Stimulated activated memory B cell treated with anti-CD40 and anti-IgM and Interleukin-4, amounts not matched to agents 10 μg/mL and 1 μg/mL and 100 μg/mL, for 72 hours (primary cell): Measurements from ENCODE around the gene SLC39A9.
"Not testable (repeated sequence)": the region's sequence is repeated elsewhere in the genome, so short reads cannot be mapped to it uniquely, and the experiment has no call there.

Experiments used
- ATAC-seq: fragments of 150-1000 bp; cut with Tn5 transposase; 2 replicates; pipeline ENCODE4 v1.10.0; 2021
- H3K27ac Mint-ChIP-seq: one replicate; pipeline ENCODE4 v1.8.0; 2022; ENCODE audit warnings: mild to moderate bottlenecking, mixed read lengths
- H3K27me3 Mint-ChIP-seq: one replicate; pipeline ENCODE4 v1.8.0; 2022; ENCODE audit warnings: mixed read lengths
- H3K36me3 Mint-ChIP-seq: one replicate; pipeline ENCODE4 v1.8.0; 2022; ENCODE audit warnings: mixed read lengths
- H3K4me1 Mint-ChIP-seq: one replicate; pipeline ENCODE4 v1.8.0; 2022; ENCODE audit warnings: mixed read lengths
- H3K4me3 Mint-ChIP-seq: one replicate; pipeline ENCODE4 v1.8.0; 2022; ENCODE audit warnings: mild to moderate bottlenecking, moderate library complexity, mixed read lengths
- H3K9me3 Mint-ChIP-seq: one replicate; pipeline ENCODE4 v1.8.0; 2022; ENCODE audit warnings: mixed read lengths

SLC39A9 gene

GRCh38 chr14:69360438-69361108 lies 37.9 kb upstream of the SLC39A9 start:
- peak; percentile 78 for ATAC-seq
- Mint-ChIP-seq H3K9me3 (no peaks in the 10 kb centered on the region), H3K27me3 (no peaks in the 10 kb centered on the region), H3K27ac (peak overlapping the region; percentile 80), H3K4me1 (peaks cover 32% of the 10 kb centered on the region), H3K4me3 (no peak overlapping the region), H3K36me3 (no peaks in the 10 kb centered on the region)

GRCh38 chr14:69363055-69363454 lies 35.4 kb upstream of the SLC39A9 start:
- Mint-ChIP-seq H3K27ac (no peak overlapping the region), H3K4me3 (no peak overlapping the region), H3K36me3 (peaks cover 10% of the 10 kb centered on the region), H3K9me3 (no peaks in the 10 kb centered on the region), H3K27me3 (no peaks in the 10 kb centered on the region), H3K4me1 (peaks cover 25% of the 10 kb centered on the region)
- ATAC-seq, result no peak

DNA sequence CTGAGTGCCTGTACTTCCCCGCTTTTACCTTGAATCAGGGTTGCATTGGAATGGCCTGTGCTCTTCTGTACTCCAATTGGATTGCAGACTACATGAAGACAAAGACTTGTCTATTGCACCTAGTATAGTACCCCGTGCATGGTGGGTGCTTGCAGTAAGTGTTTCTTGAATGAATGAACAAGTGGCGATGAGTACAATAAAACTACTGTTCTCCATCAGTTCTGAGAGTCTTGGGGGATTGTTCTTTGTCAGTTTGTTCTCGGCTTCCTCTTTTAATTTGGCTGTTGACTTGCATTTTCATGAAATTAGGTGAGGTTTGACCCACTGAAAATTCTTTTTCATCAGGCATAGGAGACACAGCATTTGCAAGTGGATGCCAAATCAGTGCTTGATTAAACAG lies 34.5 kb upstream of the SLC39A9 start:
- no peaks in the 10 kb centered on the region for H3K27me3 Mint-ChIP-seq
- no peak for ATAC-seq
- H3K27ac Mint-ChIP-seq, result no peak overlapping the region
- no peak overlapping the region for H3K4me3 Mint-ChIP-seq
- no peaks in the 10 kb centered on the region for H3K9me3 Mint-ChIP-seq
- peaks cover 16% of the 10 kb centered on the region for H3K4me1 Mint-ChIP-seq
- H3K36me3 Mint-ChIP-seq, result peaks cover 10% of the 10 kb centered on the region

DNA sequence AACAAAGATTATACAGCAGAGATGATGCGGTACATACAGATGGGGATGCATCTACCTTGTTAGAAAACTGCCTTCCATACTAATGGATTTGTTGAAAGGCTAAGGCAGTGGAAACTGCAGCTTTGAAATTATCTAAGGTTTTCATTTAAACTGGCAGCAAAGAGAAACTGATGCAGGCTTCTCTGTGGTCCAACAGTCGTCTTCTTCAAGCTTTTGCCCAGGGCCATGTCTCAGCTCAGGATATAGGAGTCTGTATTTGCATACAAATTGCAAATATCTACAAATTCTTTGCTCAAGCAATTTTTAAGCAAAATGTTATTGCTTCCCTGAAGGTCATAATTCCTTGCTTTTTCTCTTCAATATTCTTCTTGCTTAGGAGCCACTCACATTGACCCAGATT lies 34.1 kb upstream of the SLC39A9 start:
- H3K4me3 Mint-ChIP-seq, result no peak overlapping the region
- H3K27ac Mint-ChIP-seq, result no peak overlapping the region
- ATAC-seq, result no peak
- no peaks in the 10 kb centered on the region for H3K9me3 Mint-ChIP-seq
- peaks cover 13% of the 10 kb centered on the region for H3K4me1 Mint-ChIP-seq
- no peaks in the 10 kb centered on the region for H3K27me3 Mint-ChIP-seq
- H3K36me3 Mint-ChIP-seq, result peaks cover 10% of the 10 kb centered on the region

GRCh38 chr14:69366069-69366468 lies 32.4 kb upstream of the SLC39A9 start:
- H3K4me3 Mint-ChIP-seq, result no peak overlapping the region
- peaks cover 10% of the 10 kb centered on the region for H3K36me3 Mint-ChIP-seq
- no peak overlapping the region for H3K27ac Mint-ChIP-seq
- H3K27me3 Mint-ChIP-seq, result no peaks in the 10 kb centered on the region
- H3K9me3 Mint-ChIP-seq, result no peaks in the 10 kb centered on the region
- ATAC-seq, result no peak
- H3K4me1 Mint-ChIP-seq, result peaks cover 3% of the 10 kb centered on the region

DNA sequence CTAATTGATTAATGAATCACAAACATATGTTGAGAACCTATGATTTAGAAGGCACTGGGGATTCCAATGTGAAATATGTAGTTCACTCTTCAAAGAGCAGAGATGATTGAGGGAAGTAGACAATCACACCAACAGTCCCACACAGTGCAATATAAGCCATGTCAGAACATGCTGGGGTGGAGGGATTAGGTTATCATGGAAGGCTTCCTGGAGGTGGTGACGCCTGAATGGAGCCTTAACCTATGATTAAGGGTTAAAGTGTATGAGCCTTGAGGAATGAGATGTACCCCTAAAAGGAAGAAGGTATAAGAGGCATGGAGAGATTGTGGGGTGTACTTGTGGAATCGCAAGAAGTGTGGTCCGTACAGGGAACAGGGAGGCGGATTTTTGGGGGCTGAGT lies 31.7 kb upstream of the SLC39A9 start:
- Mint-ChIP-seq H3K4me1 (no peaks in the 10 kb centered on the region), H3K4me3 (no peak overlapping the region), H3K9me3 (no peaks in the 10 kb centered on the region), H3K36me3 (peaks cover 11% of the 10 kb centered on the region), H3K27ac (no peak overlapping the region), H3K27me3 (no peaks in the 10 kb centered on the region)
- ATAC-seq, result no peak

DNA sequence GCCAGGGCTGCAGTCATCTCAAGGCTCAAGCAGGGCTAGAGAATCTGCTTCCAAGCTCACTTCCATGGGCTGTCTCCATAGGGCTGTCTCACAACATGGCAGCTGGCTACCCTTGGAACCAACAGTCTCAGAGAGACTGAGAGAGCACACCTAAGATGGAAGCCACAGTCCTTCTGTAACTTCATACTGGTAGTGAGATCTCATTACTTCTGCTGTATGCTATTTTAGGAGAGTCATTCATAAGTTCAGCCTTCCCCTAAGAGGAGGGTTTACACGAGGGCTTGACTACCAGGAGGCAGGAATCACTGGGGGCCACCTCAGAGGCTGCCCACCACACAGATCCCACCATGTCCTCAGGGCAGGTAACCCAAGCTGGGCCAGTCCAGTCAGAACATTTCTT lies 30.1 kb upstream of the SLC39A9 start:
- ATAC-seq, result no peak
- Mint-ChIP-seq H3K27ac (no peak overlapping the region), H3K36me3 (peaks cover 27% of the 10 kb centered on the region), H3K27me3 (no peaks in the 10 kb centered on the region), H3K9me3 (no peaks in the 10 kb centered on the region), H3K4me3 (no peak overlapping the region), H3K4me1 (no peaks in the 10 kb centered on the region)

- Mint-ChIP-seq H3K27me3 (no peaks in the 10 kb centered on the region), H3K4me3 (no peak overlapping the region), H3K36me3 (peaks cover 44% of the 10 kb centered on the region), H3K9me3 (no peaks in the 10 kb centered on the region), H3K4me1 (no peaks in the 10 kb centered on the region), H3K27ac (no peak overlapping the region)
- no peak for ATAC-seq
These were observed 28.4 kb upstream of the SLC39A9 start for GRCh38 chr14:69370061-69370460.

- no peaks in the 10 kb centered on the region for H3K4me1 Mint-ChIP-seq
- H3K27ac Mint-ChIP-seq, result no peak overlapping the region
- H3K4me3 Mint-ChIP-seq, result no peak overlapping the region
- H3K27me3 Mint-ChIP-seq, result no peaks in the 10 kb centered on the region
- no peaks in the 10 kb centered on the region for H3K9me3 Mint-ChIP-seq
- H3K36me3 Mint-ChIP-seq, result peaks cover 58% of the 10 kb centered on the region
- ATAC-seq, result no peak
These were observed 26.3 kb upstream of the SLC39A9 start for GRCh38 chr14:69372146-69372545.

- Mint-ChIP-seq H3K4me3 (no peak overlapping the region), H3K4me1 (no peaks in the 10 kb centered on the region), H3K27ac (no peak overlapping the region), H3K9me3 (no peaks in the 10 kb centered on the region), H3K27me3 (no peaks in the 10 kb centered on the region), H3K36me3 (peaks cover 58% of the 10 kb centered on the region)
- no peak for ATAC-seq
These were observed 25.4 kb upstream of the SLC39A9 start for GRCh38 chr14:69373104-69373503.

DNA sequence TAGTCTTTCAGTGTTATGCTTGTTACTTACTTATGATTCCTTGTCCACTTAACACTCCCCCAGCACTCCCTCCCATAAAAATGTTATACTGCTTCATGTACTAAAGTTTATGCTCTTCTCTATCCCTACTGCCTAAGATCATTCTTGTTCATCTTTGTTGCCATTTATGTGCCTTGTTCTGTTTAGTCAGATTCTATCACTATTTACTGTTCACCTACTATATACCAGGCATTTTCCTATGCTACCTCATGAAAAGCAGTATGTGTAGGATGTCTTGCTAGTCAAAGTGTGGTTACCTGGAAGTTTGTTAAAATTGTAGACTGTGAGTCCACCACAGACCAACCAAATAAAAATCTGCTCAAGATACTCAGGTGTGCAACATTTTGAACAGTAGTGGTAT lies 24.3 kb upstream of the SLC39A9 start:
- Mint-ChIP-seq H3K4me3 (no peak overlapping the region), H3K36me3 (peaks cover 65% of the 10 kb centered on the region), H3K27ac (no peak overlapping the region), H3K27me3 (no peaks in the 10 kb centered on the region), H3K4me1 (peaks cover 7% of the 10 kb centered on the region), H3K9me3 (no peaks in the 10 kb centered on the region)
- no peak for ATAC-seq

GRCh38 chr14:69375182-69375581 lies 23.3 kb upstream of the SLC39A9 start:
- H3K9me3 Mint-ChIP-seq, result no peaks in the 10 kb centered on the region
- no peak overlapping the region for H3K27ac Mint-ChIP-seq
- peaks cover 74% of the 10 kb centered on the region for H3K36me3 Mint-ChIP-seq
- no peak for ATAC-seq
- peaks cover 7% of the 10 kb centered on the region for H3K4me1 Mint-ChIP-seq
- no peak overlapping the region for H3K4me3 Mint-ChIP-seq
- H3K27me3 Mint-ChIP-seq, result no peaks in the 10 kb centered on the region

DNA sequence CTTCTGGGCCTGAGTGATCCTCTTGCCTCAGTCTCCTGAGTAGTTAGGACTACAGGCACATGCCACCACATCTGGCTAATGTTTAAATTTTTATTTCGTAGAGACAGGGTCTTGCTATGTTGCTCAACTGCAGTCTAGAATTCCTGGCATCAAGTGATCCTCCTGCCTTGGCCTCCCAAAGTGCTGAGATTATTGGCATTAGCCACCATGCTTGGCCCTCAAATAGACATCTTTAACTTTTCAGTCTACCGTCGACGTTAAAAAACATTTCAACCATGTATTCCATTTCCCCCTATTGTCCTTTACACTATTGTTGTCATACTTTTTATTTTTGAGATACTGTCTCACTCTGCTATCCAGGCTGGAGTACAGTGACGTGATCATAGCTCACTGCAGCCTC lies 22.8 kb upstream of the SLC39A9 start:
- Mint-ChIP-seq H3K9me3 (no peaks in the 10 kb centered on the region), H3K36me3 (peaks cover 79% of the 10 kb centered on the region), H3K4me3 (no peak overlapping the region), H3K27ac (no peak overlapping the region), H3K4me1 (peaks cover 7% of the 10 kb centered on the region), H3K27me3 (no peaks in the 10 kb centered on the region)
- no peak for ATAC-seq

GRCh38 chr14:69376439-69376838 lies 22.1 kb upstream of the SLC39A9 start:
- ATAC-seq, result no peak
- H3K27me3 Mint-ChIP-seq, result no peaks in the 10 kb centered on the region
- no peaks in the 10 kb centered on the region for H3K9me3 Mint-ChIP-seq
- no peak overlapping the region for H3K4me3 Mint-ChIP-seq
- H3K27ac Mint-ChIP-seq, result no peak overlapping the region
- H3K36me3 Mint-ChIP-seq, result peaks cover 79% of the 10 kb centered on the region
- H3K4me1 Mint-ChIP-seq, result peaks cover 7% of the 10 kb centered on the region

DNA sequence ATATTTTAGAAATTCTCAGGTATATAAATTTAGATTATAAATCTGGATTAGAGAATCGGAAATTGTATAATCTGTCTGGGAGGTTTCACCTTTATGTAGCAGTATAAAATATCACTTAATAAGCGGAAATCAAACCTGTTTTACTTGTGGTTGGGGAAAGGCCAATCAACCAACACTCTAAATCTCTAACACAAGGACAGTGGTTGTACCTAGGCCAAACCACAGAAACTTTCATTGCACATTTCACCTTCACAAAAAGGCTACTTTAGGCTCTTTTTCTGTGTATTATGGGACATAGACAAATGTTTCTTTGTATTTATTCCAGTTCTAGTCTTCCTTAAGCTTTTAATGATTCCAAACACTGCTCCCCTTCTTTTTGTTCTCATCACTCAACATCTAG lies 20.2 kb upstream of the SLC39A9 start:
- ATAC-seq, result no peak
- no peak overlapping the region for H3K4me3 Mint-ChIP-seq
- peaks cover 7% of the 10 kb centered on the region for H3K4me1 Mint-ChIP-seq
- H3K36me3 Mint-ChIP-seq, result peaks cover 63% of the 10 kb centered on the region
- H3K27ac Mint-ChIP-seq, result no peak overlapping the region
- no peaks in the 10 kb centered on the region for H3K27me3 Mint-ChIP-seq
- no peaks in the 10 kb centered on the region for H3K9me3 Mint-ChIP-seq

GRCh38 chr14:69387311-69387710 lies 11.2 kb upstream of the SLC39A9 start:
- H3K27ac Mint-ChIP-seq, result no peak overlapping the region
- no peaks in the 10 kb centered on the region for H3K9me3 Mint-ChIP-seq
- H3K36me3 Mint-ChIP-seq, result peaks cover 64% of the 10 kb centered on the region
- no peak for ATAC-seq
- no peak overlapping the region for H3K4me3 Mint-ChIP-seq
- peaks cover 33% of the 10 kb centered on the region for H3K4me1 Mint-ChIP-seq
- no peaks in the 10 kb centered on the region for H3K27me3 Mint-ChIP-seq

DNA sequence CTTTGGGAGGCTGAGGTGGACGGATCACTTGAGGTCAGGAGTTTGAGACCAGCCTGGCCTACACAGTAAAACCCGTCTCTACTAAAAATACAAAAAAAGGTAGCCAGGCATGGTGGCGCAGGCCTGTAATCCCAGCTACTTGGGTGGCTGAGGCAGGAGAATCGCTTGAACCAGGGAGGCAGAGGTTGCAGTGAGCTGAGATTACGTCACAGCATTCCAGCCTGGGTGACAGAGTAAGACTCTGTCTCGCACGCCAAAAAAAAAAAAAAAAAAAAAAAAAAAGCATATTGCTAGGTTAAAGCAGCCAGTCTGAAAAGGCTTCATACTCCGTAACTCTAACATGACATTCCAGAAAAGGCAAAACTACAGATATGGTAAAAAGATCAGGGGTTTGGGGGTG lies 7.1 kb upstream of the SLC39A9 start:
- Mint-ChIP-seq H3K4me3 (peak overlapping the region; percentile 55), H3K27ac (peak overlapping the region; percentile 82), H3K36me3 (peaks cover 82% of the 10 kb centered on the region), H3K4me1 (peaks cover 62% of the 10 kb centered on the region)
- not testable (repeated sequence) for ATAC-seq, H3K9me3 Mint-ChIP-seq, H3K27me3 Mint-ChIP-seq
